Measurements from ENCODE around the gene ECE2. TPM values are rescaled to one million over a fixed set of nuclear protein-coding genes. Genes with fewer than 3 reads are reported as not detected.

ECE2 gene
- total RNA-seq, 2 donors from 2014 or later = not detected

DNA sequence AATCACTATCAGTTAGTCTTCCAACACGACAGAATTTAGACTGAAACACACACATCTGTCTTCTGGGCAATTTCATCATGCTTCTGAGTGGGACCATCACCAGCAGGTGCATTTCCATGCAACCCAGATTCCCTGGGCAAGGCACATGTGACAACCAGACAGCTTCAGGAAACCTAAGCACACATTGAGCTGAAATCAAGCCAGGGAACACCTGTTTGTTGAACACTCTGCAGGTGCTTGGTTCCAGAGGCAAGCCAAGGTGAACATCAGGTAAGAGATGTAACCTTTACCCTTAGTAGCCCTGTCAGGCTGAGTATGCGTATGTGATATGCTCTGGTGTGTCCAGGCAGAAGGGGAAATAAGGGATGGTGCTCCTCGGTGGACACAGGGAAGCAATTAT is 19.9 kb downstream of the ECE2 start:
- Mint-ChIP-seq H3K27me3 (ENCODE audit: low read depth) (no peaks in the 10 kb centered on the region), H3K36me3 (ENCODE audit: insufficient read depth in 2 of 2) (peaks cover under 1 to 5% of the 10 kb centered on the region in 2 donors), H3K4me3 (no peak overlapping the region), H3K9me3 (no peaks in the 10 kb centered on the region), H3K4me1 (ENCODE audit: low read depth) (peaks cover 21% of the 10 kb centered on the region), H3K27ac (no peak overlapping the region)
- DNase-seq (no peak), ATAC-seq (replicated peaks in 1 of 2) (no peak)

DNA sequence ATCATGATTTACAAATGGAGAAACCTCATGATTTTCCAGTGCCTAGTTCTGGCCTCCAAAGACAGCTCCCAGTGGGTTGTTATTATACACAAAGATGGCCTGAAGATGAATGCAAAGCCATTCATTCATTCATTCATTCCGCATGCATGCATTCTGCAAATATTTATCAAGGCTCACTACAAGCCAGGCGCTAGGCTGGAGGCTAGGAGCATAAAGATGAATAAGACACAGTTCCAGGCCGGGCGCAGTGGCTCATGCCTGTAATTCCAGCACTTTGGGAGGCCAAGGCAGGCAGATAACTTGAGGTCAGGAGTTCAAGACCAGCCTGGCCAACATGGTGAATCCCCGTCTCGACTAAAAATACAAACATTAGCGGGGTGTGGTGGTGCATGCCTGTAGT is 20.8 kb downstream of the ECE2 start:
- peaks cover 5% of the 10 kb centered on the region in 2 donors for H3K36me3 Mint-ChIP-seq (ENCODE audit: insufficient read depth in 2 of 2)
- H3K27me3 Mint-ChIP-seq (ENCODE audit: low read depth) = no peaks in the 10 kb centered on the region
- no peak for DNase-seq
- no peak for ATAC-seq (replicated peaks in 1 of 2)
- H3K4me3 Mint-ChIP-seq = no peak overlapping the region
- H3K9me3 Mint-ChIP-seq = no peaks in the 10 kb centered on the region
- peaks cover 29% of the 10 kb centered on the region for H3K4me1 Mint-ChIP-seq (ENCODE audit: low read depth)
- no peak overlapping the region for H3K27ac Mint-ChIP-seq

DNA sequence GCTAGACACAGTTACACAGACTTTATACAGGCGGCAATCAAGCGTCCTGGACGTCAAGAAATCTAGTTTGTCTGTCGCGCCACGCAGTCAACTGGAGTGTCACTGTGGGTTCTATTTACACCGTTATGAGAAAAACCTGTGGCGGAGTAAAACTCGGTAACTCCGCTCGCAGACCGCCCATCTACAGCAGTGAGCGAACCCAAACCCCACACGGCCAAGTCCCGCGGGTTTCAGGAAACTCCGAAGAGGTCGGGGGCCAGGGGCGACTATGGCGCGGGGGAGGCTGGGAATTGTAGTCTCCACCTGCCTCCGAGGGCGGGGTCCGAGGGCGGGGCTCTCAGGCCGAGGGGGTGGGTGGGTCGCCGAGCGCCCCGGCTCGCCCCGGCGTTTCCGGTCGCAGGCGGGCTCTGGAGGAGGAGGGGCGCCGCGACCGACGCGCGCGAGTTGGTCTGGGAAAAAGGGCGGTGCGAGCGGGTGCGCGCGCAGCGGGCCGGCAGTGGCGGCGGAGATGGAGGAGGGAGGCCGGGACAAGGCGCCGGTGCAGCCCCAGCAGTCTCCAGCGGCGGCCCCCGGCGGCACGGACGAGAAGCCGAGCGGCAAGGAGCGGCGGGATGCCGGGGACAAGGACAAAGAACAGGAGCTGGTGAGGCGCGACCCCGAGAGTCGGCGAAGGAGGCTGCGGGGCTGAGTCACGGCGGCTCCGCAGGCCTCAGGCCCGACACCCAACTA is 23.1 kb downstream of the ECE2 start, which contains the start of gene PSMD2:
PSMD2 (plus strand) TSS at position 483 of the 729 bp plus-strand sequence; CDS start at position 509, 26 bp downstream.
- ATAC-seq (replicated peaks in 1 of 2) (peak; percentile 95), DNase-seq (peak; percentile 98 to 99)
- H3K4me1 Mint-ChIP-seq (ENCODE audit: low read depth) = peaks cover 32% of the 10 kb centered on the region
- peaks cover 9 to 10% of the 10 kb centered on the region in 2 donors for H3K36me3 Mint-ChIP-seq (ENCODE audit: insufficient read depth in 2 of 2)
- H3K27ac Mint-ChIP-seq = peak within 1 kb of the TSS; percentile 94
- H3K4me3 Mint-ChIP-seq = peak within 1 kb of the TSS; percentile 86 to 93
- H3K9me3 Mint-ChIP-seq = no peaks in the 10 kb centered on the region
- H3K27me3 Mint-ChIP-seq (ENCODE audit: low read depth) = no peaks in the 10 kb centered on the region

DNA sequence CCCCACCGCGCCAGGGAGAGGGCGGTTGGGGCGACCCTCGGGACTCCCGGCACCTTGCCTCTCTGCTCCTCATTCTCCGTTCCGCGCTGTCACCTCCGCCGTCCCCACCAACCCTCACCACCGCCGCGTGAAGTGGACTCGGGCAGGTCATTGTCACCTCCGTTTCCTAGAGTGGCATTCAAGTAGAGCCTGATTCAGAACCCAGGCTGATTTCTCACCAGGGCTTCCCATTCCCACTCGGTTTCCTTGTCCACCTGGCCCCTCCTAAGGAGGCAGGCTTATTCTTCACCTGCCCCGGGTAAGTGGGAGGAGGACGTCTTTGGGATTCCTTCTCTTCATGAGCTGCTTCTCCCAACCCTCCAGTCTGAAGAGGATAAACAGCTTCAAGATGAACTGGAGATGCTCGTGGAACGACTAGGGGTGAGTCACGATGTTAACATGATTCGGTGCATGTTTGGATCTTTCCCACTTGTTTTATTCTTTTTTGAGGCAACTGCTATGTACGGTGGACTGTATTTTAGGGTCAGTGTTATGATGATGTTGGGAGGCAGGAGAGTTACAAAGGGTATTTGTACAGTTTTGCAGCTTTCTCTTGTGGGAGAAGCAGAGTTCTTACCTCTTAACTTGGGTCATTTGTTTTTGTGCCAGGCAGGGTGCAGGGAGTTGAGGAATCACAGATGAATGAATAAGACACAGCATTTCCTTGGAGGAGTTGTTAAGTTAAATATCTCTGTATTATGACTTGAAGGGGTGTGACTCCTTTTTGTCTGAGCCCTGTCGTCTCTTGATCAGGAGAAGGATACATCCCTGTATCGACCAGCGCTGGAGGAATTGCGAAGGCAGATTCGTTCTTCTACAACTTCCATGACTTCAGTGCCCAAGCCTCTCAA is 23.9 kb downstream of the ECE2 start:
- no peak for ATAC-seq (replicated peaks in 1 of 2)
- H3K4me3 Mint-ChIP-seq = peak overlapping the region; percentile 86 to 93

DNA sequence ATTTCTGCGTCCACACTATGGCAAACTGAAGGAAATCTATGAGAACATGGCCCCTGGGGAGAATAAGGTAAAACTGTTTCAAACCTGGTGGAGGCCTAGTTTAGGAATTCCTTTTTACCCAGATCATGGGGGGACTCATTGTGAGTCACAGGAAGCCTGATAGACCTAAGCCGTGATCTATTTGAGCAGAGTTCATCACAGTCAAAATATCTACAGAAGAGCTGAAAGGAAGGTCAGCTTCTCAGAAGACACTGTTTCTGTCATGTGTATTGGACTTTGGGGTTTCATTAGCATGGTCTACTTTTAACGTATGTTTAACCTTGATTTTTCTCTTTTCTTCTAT is 24.5 kb downstream of the ECE2 start:
- no peaks in the 10 kb centered on the region for H3K9me3 Mint-ChIP-seq
- DNase-seq (no peak), ATAC-seq (replicated peaks in 1 of 2) (no peak)
- H3K4me1 Mint-ChIP-seq (ENCODE audit: low read depth) = peaks cover 32% of the 10 kb centered on the region
- H3K27me3 Mint-ChIP-seq (ENCODE audit: low read depth) = no peaks in the 10 kb centered on the region
- peak overlapping the region; percentile 94 for H3K27ac Mint-ChIP-seq
- H3K36me3 Mint-ChIP-seq (ENCODE audit: insufficient read depth in 2 of 2) = peaks cover 10 to 14% of the 10 kb centered on the region in 2 donors
- peak overlapping the region; percentile 86 to 93 for H3K4me3 Mint-ChIP-seq

More for the DNA sequence above, 23.9 kb downstream of the ECE2 start:
- Mint-ChIP-seq H3K27me3 (ENCODE audit: low read depth) (no peaks in the 10 kb centered on the region), H3K4me1 (ENCODE audit: low read depth) (peaks cover 32% of the 10 kb centered on the region), H3K36me3 (ENCODE audit: insufficient read depth in 2 of 2) (peaks cover 10 to 14% of the 10 kb centered on the region in 2 donors), H3K27ac (peak overlapping the region; percentile 94), H3K9me3 (no peaks in the 10 kb centered on the region)
- DNase-seq = no peak

DNA sequence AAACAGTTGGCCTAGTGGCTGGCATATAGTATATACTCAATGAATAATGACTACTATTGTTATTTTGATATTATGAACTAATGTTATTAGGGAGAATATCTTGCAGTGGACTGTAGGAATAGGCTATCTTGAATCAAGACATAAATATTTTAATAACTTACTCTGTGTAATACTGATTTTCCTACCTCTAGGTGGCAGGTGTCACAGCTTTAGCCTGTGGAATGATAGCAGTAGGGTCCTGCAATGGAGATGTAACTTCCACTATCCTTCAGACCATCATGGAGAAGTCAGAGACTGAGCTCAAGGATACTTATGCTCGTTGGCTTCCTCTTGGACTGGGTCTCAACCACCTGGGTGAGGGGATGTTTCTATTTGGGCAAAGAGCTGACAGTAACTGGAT is 29.8 kb downstream of the ECE2 start:
- no peak for DNase-seq
- H3K27ac Mint-ChIP-seq = no peak overlapping the region
- no peaks in the 10 kb centered on the region for H3K27me3 Mint-ChIP-seq (ENCODE audit: low read depth)
- H3K4me3 Mint-ChIP-seq = no peak overlapping the region
- peak in 1 of 2 donors; percentile 58 for ATAC-seq (replicated peaks in 1 of 2)
- H3K36me3 Mint-ChIP-seq (ENCODE audit: insufficient read depth in 2 of 2) = peaks cover 5 to 37% of the 10 kb centered on the region in 2 donors
- peaks cover 13% of the 10 kb centered on the region for H3K4me1 Mint-ChIP-seq (ENCODE audit: low read depth)
- H3K9me3 Mint-ChIP-seq = no peaks in the 10 kb centered on the region

DNA sequence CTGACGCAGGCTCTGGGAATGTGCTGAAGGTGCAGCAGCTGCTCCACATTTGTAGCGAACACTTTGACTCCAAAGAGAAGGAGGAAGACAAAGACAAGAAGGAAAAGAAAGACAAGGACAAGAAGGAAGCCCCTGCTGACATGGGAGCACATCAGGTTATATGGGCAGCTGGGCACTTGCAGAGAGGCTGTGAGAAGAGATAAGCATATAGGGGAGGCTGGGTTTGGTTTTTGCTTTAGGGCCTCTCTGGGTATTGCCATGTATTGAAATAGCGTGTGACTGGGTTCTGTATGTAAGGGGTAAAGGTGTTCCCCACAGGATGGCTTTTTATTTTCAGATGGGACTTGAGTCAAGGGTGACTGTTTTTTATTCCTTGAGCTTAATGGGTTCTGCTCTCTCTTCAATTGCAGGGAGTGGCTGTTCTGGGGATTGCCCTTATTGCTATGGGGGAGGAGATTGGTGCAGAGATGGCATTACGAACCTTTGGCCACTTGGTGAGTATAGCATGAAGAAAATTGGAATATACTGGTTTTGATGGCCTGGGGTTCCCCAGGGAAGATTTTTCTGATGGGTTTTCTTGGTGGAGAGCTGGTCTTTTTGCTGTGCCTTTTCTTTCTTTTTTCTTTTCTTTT is 30.6 kb downstream of the ECE2 start:
- no peak for DNase-seq
- H3K4me3 Mint-ChIP-seq = no peak overlapping the region
- no peaks in the 10 kb centered on the region for H3K9me3 Mint-ChIP-seq
- no peaks in the 10 kb centered on the region for H3K27me3 Mint-ChIP-seq (ENCODE audit: low read depth)
- no peak overlapping the region for H3K27ac Mint-ChIP-seq
- no peak for ATAC-seq (replicated peaks in 1 of 2)
- H3K36me3 Mint-ChIP-seq (ENCODE audit: insufficient read depth in 2 of 2) = peaks cover 5 to 34% of the 10 kb centered on the region in 2 donors
- peaks cover 4% of the 10 kb centered on the region for H3K4me1 Mint-ChIP-seq (ENCODE audit: low read depth)

DNA sequence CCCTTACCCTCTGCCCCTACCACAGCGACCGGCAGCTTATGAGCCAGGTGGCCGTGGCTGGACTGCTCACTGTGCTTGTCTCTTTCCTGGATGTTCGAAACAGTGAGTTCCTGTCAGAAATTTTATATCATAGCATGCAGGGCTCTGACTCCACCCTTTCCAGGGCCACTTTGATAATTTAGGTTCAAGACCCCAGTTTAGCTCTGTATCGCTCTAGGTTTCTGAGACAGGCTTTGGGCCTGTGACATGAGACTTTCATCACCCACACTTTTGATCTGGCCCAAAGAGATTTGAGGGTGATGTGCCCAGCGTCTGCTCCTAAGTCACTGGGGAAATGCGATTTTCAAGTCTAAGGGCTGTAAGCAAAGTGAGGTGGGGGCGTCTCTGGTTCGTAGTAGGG is 32.1 kb downstream of the ECE2 start:
- H3K36me3 Mint-ChIP-seq (ENCODE audit: insufficient read depth in 2 of 2) = peaks cover 2 to 27% of the 10 kb centered on the region in 2 donors
- no peak for ATAC-seq (replicated peaks in 1 of 2)
- no peak overlapping the region for H3K4me3 Mint-ChIP-seq
- no peaks in the 10 kb centered on the region for H3K9me3 Mint-ChIP-seq
- no peak overlapping the region for H3K27ac Mint-ChIP-seq
- DNase-seq = no peak
- no peaks in the 10 kb centered on the region for H3K4me1 Mint-ChIP-seq (ENCODE audit: low read depth)
- H3K27me3 Mint-ChIP-seq (ENCODE audit: low read depth) = no peaks in the 10 kb centered on the region

DNA sequence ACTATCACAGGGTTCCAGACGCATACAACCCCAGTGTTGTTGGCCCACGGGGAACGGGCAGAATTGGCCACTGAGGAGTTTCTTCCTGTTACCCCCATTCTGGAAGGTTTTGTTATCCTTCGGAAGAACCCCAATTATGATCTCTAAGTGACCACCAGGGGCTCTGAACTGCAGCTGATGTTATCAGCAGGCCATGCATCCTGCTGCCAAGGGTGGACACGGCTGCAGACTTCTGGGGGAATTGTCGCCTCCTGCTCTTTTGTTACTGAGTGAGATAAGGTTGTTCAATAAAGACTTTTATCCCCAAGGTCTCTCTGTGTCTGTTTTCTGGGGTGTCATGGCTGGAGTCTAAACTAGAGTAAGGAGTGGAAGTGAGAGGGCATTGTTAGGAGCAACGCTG is 32.9 kb downstream of the ECE2 start:
- Mint-ChIP-seq H3K4me1 (ENCODE audit: low read depth) (peaks cover under 1% of the 10 kb centered on the region), H3K27ac (no peak overlapping the region), H3K4me3 (no peak overlapping the region), H3K27me3 (ENCODE audit: low read depth) (no peaks in the 10 kb centered on the region), H3K36me3 (ENCODE audit: insufficient read depth in 2 of 2) (peaks cover 2 to 27% of the 10 kb centered on the region in 2 donors), H3K9me3 (no peaks in the 10 kb centered on the region)
- no peak for ATAC-seq (replicated peaks in 1 of 2)
- no peak for DNase-seq

DNA sequence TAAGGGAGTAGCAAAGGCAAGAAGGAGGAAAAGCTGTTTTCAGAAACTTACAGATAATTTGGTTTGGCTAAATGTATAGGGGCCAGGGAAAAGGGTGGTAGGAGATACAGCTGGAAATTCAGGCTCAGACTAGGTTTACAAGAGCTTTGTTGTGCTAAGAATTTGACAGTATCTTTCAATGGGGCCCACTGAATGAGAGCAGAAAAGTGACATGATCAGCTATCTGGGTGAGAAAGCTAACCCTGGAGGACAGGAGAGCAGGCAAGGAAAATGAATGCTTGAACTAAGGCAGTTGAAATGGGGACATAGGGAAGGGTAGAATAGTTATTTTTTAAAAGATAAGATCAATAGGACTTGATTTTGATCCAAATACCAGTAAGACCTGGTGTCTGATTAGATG is 35.8 kb downstream of the ECE2 start:
- no peak for ATAC-seq (replicated peaks in 1 of 2)

DNA sequence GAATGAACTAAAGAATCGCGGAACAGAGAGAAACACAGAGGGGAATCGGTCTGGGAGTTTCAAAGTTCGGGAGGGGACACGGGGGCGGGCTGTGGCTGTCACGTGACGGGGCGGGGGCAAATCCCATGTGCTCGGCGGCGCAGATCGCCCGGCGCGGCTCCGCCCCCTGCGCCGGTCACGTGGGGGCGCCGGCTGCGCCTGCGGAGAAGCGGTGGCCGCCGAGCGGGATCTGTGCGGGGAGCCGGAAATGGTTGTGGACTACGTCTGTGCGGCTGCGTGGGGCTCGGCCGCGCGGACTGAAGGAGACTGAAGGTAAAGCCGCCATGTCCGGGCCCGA is 38.5 kb downstream of the ECE2 start, which contains the start of gene EIF4G1:
EIF4G1 (plus strand) TSS at position 244 of the 337 bp plus-strand sequence. CDS start 1,191 bp downstream, outside the sequence.
- H3K27me3 Mint-ChIP-seq (ENCODE audit: low read depth) = no peaks in the 10 kb centered on the region
- ATAC-seq (replicated peaks in 1 of 2) (peak; percentile 91 to 96), DNase-seq (peak; percentile 96)
- H3K4me3 Mint-ChIP-seq = peak within 1 kb of the TSS; percentile 82 to 92
- H3K9me3 Mint-ChIP-seq = no peaks in the 10 kb centered on the region
- peaks cover 13 to 23% of the 10 kb centered on the region in 2 donors for H3K36me3 Mint-ChIP-seq (ENCODE audit: insufficient read depth in 2 of 2)
- peaks cover 36% of the 10 kb centered on the region for H3K4me1 Mint-ChIP-seq (ENCODE audit: low read depth)
- peak within 1 kb of the TSS; percentile 90 for H3K27ac Mint-ChIP-seq

More for the DNA sequence above, 35.8 kb downstream of the ECE2 start:
- no peak for DNase-seq
- Mint-ChIP-seq H3K9me3 (no peaks in the 10 kb centered on the region), H3K4me3 (no peak overlapping the region), H3K36me3 (ENCODE audit: insufficient read depth in 2 of 2) (peaks cover 5 to 23% of the 10 kb centered on the region in 2 donors), H3K27me3 (ENCODE audit: low read depth) (no peaks in the 10 kb centered on the region), H3K4me1 (ENCODE audit: low read depth) (peaks cover 15% of the 10 kb centered on the region), H3K27ac (no peak overlapping the region)

DNA sequence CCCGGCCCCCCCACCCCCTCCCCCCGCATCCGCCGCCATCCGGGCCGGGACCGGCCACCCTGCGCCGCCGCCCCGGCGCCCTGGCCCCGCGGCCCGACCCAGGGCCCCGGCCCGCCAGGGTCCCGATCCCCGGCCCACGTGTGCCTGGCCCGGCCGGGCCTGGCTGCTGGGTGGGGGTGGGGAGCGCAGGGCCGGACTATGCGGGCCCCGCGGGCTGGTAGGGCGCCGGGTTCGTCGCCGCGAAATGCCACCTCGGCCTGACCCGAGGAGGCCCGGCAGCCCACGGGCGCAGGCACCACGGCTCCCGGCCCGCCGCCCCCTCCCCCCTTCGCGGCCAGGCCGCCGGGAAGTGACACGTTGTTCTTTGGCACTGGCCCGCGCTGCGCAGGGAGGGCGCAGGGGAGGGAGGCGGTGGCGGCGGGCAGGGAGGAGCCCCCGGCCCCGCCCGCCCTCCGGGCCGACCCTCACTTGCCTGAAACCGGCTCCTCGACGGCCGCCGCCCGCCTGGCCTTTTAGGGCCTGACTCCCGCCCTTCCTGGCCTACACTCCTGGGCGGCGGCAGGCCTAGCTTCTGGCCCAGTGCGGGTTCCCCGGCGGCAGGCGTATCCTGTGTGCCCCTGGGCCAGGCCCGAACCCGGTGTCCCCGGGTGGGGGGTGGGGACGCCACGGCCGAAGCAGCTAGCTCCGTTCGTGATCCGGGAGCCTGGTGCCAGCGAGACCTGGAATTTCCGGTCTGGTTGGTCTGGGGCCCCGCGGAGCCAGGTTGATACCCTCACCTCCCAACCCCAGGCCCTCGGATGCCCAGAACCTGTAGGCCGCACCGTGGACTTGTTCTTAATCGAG is 39.1 kb downstream of the ECE2 start:
- H3K27me3 Mint-ChIP-seq (ENCODE audit: low read depth) = no peaks in the 10 kb centered on the region
- ATAC-seq (replicated peaks in 1 of 2) = peak; percentile 52 to 60
- H3K4me1 Mint-ChIP-seq (ENCODE audit: low read depth) = peaks cover 41% of the 10 kb centered on the region
- H3K36me3 Mint-ChIP-seq (ENCODE audit: insufficient read depth in 2 of 2) = peaks cover 13 to 24% of the 10 kb centered on the region in 2 donors
- no peaks in the 10 kb centered on the region for H3K9me3 Mint-ChIP-seq
- peak overlapping the region; percentile 80 to 92 for H3K4me3 Mint-ChIP-seq
- peak; percentile 64 to 73 for DNase-seq
- H3K27ac Mint-ChIP-seq = peak overlapping the region; percentile 90

All from activated T-cell treated with anti-CD3 and anti-CD28 coated beads, Interleukin-2, amount 50 U/mL, for 72 hours (primary cell).